ENCODE data around the gene WRNIP1.
"Not testable (repeated sequence)": the region's sequence is repeated elsewhere in the genome, so short reads cannot be mapped to it uniquely, and the experiment has no call there.

Gene WRNIP1

DNA sequence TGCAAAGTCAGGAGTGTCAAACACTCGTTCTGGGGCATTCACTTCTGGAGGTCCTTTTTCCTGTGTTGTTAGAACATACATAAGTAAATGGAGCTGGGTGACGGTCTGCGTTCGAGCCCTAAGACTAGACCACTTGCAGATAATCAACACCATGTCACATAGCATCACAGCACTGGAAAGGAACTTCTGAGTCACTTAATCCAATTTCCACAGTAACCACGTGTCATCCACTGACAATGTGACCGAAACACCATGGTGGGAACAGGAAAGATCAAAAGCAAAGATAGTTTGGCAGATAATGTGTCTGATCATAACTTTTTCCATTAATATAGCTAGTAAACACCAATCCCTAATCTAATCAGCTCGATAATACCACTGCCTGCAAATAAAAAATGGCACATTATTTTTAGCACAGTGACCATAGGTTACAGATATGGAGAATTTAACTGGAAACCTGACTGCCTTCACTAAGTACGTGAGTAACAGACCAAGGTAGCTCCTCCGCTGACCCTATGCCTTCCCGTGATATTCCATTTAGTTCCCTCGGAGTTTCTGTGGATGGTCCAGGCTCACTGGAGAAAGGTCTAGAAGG is 34.8 kb downstream of the WRNIP1 start:
- H3F3A ChIP-seq (ENCODE audit: insufficient read depth) = no peaks in the 10 kb centered on the region
- H3K4me3 ChIP-seq (ENCODE audit: insufficient read depth, low read length, poor library complexity, severe bottlenecking) = no peak overlapping the region
- H3K9me2 ChIP-seq (replicated peaks; ENCODE audit: insufficient read depth, low read length) = no peaks in the 10 kb centered on the region
- H4K20me1 ChIP-seq (ENCODE audit: low read depth, low read length) = no peaks in the 10 kb centered on the region
- H3K27me3 ChIP-seq (ENCODE audit: low read length) = no peaks in the 10 kb centered on the region
- TF ChIP-seq EZH2phosphoT487 (conservative IDR thresholded peaks at IDR 0.05; ENCODE audit: low read length) = no peak
- H2AFZ ChIP-seq (ENCODE audit: low read depth, low read length, severe bottlenecking) = no peak overlapping the region
- H3K4me2 ChIP-seq (ENCODE audit: low read depth, low read length, poor library complexity, severe bottlenecking) = no peak overlapping the region
- no peaks in the 10 kb centered on the region for H3K79me2 ChIP-seq (ENCODE audit: insufficient read depth, low read length)
- no peak overlapping the region for H3K9ac ChIP-seq (ENCODE audit: low read length)
- H3K9me3 ChIP-seq (ENCODE audit: insufficient read depth, low read length) = no peaks in the 10 kb centered on the region
- no peak overlapping the region for H3K27ac ChIP-seq (ENCODE audit: low read depth, low read length)
- H3K36me3 ChIP-seq (ENCODE audit: low read length) = no peaks in the 10 kb centered on the region

DNA sequence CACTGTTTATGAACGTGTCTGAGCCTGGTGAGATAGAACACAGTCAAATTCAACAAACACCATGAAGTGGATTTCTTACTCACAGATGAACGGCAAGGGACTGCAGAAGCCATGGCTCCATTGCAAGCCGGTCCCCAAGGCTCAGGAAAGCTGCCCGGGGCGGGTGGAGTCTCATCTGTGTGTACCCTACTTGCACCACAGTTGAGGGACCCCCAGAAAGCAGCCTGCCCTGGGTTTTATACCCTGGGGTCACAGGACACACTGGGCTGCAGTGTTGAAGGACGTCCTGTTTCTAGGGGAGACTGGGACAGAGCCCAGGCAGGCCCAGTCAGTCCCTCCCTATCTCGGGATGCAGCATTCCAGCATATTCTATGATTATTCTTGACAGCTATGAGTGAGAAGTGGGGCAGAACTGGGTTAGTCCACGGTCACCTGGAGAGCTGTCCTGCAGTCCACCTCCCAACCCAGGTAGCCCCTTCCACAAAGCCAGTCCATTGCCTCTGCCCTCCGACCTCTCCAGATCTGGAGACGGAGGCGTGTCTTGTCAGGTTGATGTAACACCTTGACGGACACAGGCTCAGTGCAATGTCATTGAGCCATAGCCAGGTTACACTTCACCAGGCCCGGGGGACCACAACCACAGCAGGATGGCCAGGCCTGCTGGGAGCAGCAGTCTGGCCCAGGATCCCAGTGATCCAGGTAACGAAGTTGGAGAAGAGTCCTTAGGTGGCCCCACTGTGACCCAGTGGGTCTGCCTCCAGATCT is 35.5 kb downstream of the WRNIP1 start:
- Histone ChIP-seq H3K9ac (ENCODE audit: low read length) (no peak overlapping the region), H3K27me3 (ENCODE audit: low read length) (no peaks in the 10 kb centered on the region), H3K4me2 (ENCODE audit: low read depth, low read length, poor library complexity, severe bottlenecking) (no peak overlapping the region), H3K36me3 (ENCODE audit: low read length) (no peaks in the 10 kb centered on the region), H4K20me1 (ENCODE audit: low read depth, low read length) (no peaks in the 10 kb centered on the region), H2AFZ (ENCODE audit: low read depth, low read length, severe bottlenecking) (no peak overlapping the region), H3K9me2 (replicated peaks; ENCODE audit: insufficient read depth, low read length) (no peaks in the 10 kb centered on the region), H3K27ac (ENCODE audit: low read depth, low read length) (no peak overlapping the region), H3F3A (ENCODE audit: insufficient read depth) (no peaks in the 10 kb centered on the region), H3K9me3 (ENCODE audit: insufficient read depth, low read length) (no peaks in the 10 kb centered on the region), H3K4me3 (ENCODE audit: insufficient read depth, low read length, poor library complexity, severe bottlenecking) (no peak overlapping the region), H3K79me2 (ENCODE audit: insufficient read depth, low read length) (no peaks in the 10 kb centered on the region)
- TF ChIP-seq, protein P1, sequence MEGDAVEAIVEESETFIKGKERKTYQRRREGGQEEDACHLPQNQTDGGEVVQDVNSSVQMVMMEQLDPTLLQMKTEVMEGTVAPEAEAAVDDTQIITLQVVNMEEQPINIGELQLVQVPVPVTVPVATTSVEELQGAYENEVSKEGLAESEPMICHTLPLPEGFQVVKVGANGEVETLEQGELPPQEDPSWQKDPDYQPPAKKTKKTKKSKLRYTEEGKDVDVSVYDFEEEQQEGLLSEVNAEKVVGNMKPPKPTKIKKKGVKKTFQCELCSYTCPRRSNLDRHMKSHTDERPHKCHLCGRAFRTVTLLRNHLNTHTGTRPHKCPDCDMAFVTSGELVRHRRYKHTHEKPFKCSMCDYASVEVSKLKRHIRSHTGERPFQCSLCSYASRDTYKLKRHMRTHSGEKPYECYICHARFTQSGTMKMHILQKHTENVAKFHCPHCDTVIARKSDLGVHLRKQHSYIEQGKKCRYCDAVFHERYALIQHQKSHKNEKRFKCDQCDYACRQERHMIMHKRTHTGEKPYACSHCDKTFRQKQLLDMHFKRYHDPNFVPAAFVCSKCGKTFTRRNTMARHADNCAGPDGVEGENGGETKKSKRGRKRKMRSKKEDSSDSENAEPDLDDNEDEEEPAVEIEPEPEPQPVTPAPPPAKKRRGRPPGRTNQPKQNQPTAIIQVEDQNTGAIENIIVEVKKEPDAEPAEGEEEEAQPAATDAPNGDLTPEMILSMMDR (IDR thresholded peaks at IDR 0.05; ENCODE audit: insufficient read depth, low read length, poor library complexity, severe bottlenecking) = no peak
- TF ChIP-seq EZH2phosphoT487 (conservative IDR thresholded peaks at IDR 0.05; ENCODE audit: low read length) = no peak

DNA sequence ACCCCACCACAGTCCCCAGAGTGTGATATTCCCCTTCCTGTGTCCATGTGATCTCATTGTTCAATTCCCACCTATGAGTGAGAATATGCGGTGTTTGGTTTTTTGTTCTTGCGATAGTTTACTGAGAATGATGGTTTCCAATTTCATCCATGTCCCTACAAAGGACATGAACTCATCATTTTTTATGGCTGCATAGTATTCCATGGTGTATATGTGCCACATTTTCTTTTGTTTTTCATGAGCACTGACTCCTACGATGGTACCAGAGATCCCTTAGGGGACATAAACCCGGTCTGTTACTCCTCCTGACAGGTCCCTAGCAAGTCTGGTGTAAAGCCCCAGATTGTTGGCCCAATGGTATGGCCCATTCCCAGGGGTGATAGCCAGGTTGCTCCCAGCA is 36.5 kb downstream of the WRNIP1 start:
- not testable (repeated sequence) for H2AFZ ChIP-seq (ENCODE audit: low read depth, low read length, severe bottlenecking); H4K20me1 ChIP-seq (ENCODE audit: low read depth, low read length); H3K36me3 ChIP-seq (ENCODE audit: low read length); H3K4me3 ChIP-seq (ENCODE audit: insufficient read depth, low read length, poor library complexity, severe bottlenecking); H3K27me3 ChIP-seq (ENCODE audit: low read length); H3K9me2 ChIP-seq (replicated peaks; ENCODE audit: insufficient read depth, low read length); H3K79me2 ChIP-seq (ENCODE audit: insufficient read depth, low read length); H3F3A ChIP-seq (ENCODE audit: insufficient read depth); H3K27ac ChIP-seq (ENCODE audit: low read depth, low read length); H3K9ac ChIP-seq (ENCODE audit: low read length); H3K4me2 ChIP-seq (ENCODE audit: low read depth, low read length, poor library complexity, severe bottlenecking); H3K9me3 ChIP-seq (ENCODE audit: insufficient read depth, low read length)

DNA sequence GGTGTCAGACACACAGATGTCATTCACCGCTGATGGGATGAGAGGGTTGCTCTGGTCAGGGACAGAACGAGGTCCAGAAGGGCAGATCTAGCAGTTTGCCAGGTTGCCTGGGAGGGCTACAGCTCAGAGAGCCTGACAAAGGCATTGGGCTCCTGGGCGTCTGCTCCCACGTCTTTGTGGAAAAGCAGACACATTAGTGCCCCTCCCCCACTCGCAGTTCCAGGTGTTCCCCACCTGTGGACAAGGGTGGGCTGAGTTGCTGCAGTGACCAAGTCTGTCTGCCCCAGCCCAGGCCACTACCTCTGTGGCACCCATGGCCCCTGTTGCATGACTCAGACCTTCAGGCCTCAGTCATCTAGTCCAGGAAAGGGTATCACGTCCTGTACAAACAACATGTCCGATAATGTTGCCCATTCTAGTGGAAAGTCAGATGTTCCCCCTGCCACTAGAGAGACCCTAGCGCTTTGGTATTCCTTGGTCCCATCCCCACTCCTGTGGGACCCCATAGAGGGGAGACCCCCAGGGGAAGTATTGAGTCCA is 37.4 kb downstream of the WRNIP1 start:
- Histone ChIP-seq H3F3A (ENCODE audit: insufficient read depth) (no peaks in the 10 kb centered on the region), H3K9ac (ENCODE audit: low read length) (no peak overlapping the region), H2AFZ (ENCODE audit: low read depth, low read length, severe bottlenecking) (no peak overlapping the region), H3K27ac (ENCODE audit: low read depth, low read length) (no peak overlapping the region), H3K9me2 (replicated peaks; ENCODE audit: insufficient read depth, low read length) (no peaks in the 10 kb centered on the region), H3K27me3 (ENCODE audit: low read length) (no peaks in the 10 kb centered on the region), H3K4me3 (ENCODE audit: insufficient read depth, low read length, poor library complexity, severe bottlenecking) (no peak overlapping the region), H3K9me3 (ENCODE audit: insufficient read depth, low read length) (no peaks in the 10 kb centered on the region), H4K20me1 (ENCODE audit: low read depth, low read length) (no peaks in the 10 kb centered on the region), H3K36me3 (ENCODE audit: low read length) (no peaks in the 10 kb centered on the region), H3K79me2 (ENCODE audit: insufficient read depth, low read length) (no peaks in the 10 kb centered on the region), H3K4me2 (ENCODE audit: low read depth, low read length, poor library complexity, severe bottlenecking) (no peak overlapping the region)
- TF ChIP-seq EZH2phosphoT487 (conservative IDR thresholded peaks at IDR 0.05; ENCODE audit: low read length) = no peak
- TF ChIP-seq, protein P1 (IDR thresholded peaks at IDR 0.05; ENCODE audit: insufficient read depth, low read length, poor library complexity, severe bottlenecking) = no peak
